Stimulated activated memory B cell treated with anti-CD40 and anti-IgM and Interleukin-4, amounts not matched to agents 10 μg/mL and 1 μg/mL and 100 μg/mL, for 72 hours (primary cell): ENCODE results near the gene MAGEA8.
"Not testable (repeated sequence)": the region's sequence is repeated elsewhere in the genome, so short reads cannot be mapped to it uniquely, and the experiment has no call there.

Experiments used
- ATAC-seq: fragments of 150-1000 bp; cut with Tn5 transposase; 2 replicates; pipeline ENCODE4 v1.10.0; 2021
- H3K27ac Mint-ChIP-seq: one replicate; pipeline ENCODE4 v1.8.0; 2022; ENCODE audit warnings: mild to moderate bottlenecking, mixed read lengths
- H3K27me3 Mint-ChIP-seq: one replicate; pipeline ENCODE4 v1.8.0; 2022; ENCODE audit warnings: mixed read lengths
- H3K36me3 Mint-ChIP-seq: one replicate; pipeline ENCODE4 v1.8.0; 2022; ENCODE audit warnings: mixed read lengths
- H3K4me1 Mint-ChIP-seq: one replicate; pipeline ENCODE4 v1.8.0; 2022; ENCODE audit warnings: mixed read lengths
- H3K4me3 Mint-ChIP-seq: one replicate; pipeline ENCODE4 v1.8.0; 2022; ENCODE audit warnings: mild to moderate bottlenecking, moderate library complexity, mixed read lengths
- H3K9me3 Mint-ChIP-seq: one replicate; pipeline ENCODE4 v1.8.0; 2022; ENCODE audit warnings: mixed read lengths

MAGEA8 gene, protein sequence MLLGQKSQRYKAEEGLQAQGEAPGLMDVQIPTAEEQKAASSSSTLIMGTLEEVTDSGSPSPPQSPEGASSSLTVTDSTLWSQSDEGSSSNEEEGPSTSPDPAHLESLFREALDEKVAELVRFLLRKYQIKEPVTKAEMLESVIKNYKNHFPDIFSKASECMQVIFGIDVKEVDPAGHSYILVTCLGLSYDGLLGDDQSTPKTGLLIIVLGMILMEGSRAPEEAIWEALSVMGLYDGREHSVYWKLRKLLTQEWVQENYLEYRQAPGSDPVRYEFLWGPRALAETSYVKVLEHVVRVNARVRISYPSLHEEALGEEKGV

DNA sequence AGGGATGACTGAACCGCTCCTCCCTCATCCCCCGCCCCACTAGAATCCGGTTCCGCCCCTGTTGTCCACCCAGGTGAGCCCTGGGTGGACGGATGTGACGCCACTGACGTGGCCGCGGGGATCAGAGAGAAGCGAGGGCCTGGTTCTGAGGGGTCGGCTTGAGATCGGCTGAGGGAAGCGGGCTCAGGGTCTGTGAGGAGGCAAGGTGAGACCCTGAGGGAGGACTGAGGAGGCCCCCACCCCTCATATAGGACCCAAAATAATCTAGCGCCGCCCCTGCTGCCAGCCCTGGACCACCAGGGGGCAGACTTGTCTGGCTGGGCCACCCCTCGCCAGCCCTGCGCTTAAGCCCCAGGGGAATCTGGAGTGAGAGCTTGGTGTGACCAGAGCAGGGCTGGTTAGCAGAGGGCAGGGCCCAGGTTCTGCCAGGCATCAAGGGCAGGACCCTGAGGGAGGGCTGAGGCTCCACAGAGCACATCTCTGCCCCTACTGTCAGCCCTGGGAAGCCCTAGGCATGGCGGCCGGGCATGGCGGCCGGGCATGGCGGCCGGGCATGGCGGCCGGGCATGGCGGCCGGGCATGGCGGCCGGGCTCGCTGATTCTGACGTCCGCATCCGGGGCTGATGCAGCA is at the start of gene MAGEA8:
Gene MAGEA8, plus strand, starts transcription at position 103 of the 631 bp plus-strand sequence. CDS start 3,090 bp downstream, outside the sequence.
- no peaks in the 10 kb centered on the region for H3K9me3 Mint-ChIP-seq
- no peak within 1 kb of the TSS for H3K4me3 Mint-ChIP-seq
- no peak for ATAC-seq
- H3K36me3 Mint-ChIP-seq: no peaks in the 10 kb centered on the region
- H3K27ac Mint-ChIP-seq: no peak within 1 kb of the TSS
- no peaks in the 10 kb centered on the region for H3K27me3 Mint-ChIP-seq
- H3K4me1 Mint-ChIP-seq: no peaks in the 10 kb centered on the region

DNA sequence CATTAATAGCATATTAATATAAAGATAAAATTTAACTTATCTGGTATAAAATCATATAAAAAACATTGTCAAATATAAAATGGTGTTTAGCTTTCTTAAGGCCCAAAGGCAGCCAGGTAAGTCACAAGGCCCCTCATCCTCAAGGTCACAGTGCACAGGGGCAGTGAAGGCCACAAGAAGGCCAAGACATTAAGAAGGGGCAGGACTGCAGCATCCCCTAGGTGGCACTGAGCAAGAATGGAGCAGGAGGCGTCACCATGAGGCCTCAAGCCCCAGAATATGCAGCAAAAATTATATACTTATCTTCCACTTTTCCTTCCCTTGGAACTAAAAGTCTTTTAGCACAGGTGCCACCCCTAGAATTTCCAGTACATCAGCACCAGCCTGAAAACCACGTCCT is 49.5 kb upstream of the MAGEA8 start:
- H3K27me3 Mint-ChIP-seq: peaks cover 13% of the 10 kb centered on the region
- no peaks in the 10 kb centered on the region for H3K36me3 Mint-ChIP-seq
- H3K4me3 Mint-ChIP-seq: no peak overlapping the region
- no peak overlapping the region for H3K27ac Mint-ChIP-seq
- ATAC-seq: no peak
- H3K9me3 Mint-ChIP-seq: no peaks in the 10 kb centered on the region
- peaks cover 31% of the 10 kb centered on the region for H3K4me1 Mint-ChIP-seq

DNA sequence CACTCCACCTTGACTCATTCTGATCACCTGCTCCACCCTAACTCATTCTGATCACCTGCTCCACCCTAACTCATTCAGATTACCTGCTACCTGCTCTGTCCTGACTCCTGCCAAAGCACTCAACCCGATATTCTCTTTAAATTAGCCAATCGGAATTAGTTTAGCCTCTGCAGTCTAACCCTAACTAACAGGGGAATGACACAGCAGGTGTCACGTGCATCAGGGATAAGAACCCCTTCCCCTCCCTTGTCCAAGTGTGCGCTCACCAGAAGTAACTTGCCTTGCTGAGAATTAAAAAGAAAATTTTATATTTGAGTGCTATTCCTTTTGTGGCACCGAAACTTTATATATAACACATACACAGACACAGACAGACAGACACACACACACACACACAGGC is 44.3 kb upstream of the MAGEA8 start:
- not testable (repeated sequence) for H3K27me3 Mint-ChIP-seq, H3K9me3 Mint-ChIP-seq, H3K4me3 Mint-ChIP-seq, H3K4me1 Mint-ChIP-seq, H3K27ac Mint-ChIP-seq, ATAC-seq, H3K36me3 Mint-ChIP-seq

DNA sequence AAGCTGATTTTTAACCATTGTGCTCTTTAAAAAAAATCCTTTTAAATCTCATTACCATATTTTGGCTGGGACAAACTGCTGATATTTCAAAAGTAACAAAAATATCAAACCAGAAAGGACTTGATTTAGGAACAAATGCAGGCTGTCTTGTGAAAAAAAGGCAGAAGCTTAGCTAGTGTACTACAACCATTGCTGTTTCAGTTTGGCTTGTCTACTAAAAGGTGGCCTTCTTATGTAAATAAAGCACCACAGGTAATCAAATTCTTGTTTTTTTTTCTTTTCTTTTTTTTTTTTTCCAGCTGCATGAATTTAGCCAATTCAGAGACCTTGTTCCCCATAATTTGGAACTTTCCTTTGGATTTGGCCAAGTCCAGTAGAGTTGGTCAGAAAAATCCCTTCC is 43.8 kb upstream of the MAGEA8 start:
- Mint-ChIP-seq H3K4me1 (no peaks in the 10 kb centered on the region), H3K27ac (no peak overlapping the region), H3K4me3 (no peak overlapping the region)

DNA sequence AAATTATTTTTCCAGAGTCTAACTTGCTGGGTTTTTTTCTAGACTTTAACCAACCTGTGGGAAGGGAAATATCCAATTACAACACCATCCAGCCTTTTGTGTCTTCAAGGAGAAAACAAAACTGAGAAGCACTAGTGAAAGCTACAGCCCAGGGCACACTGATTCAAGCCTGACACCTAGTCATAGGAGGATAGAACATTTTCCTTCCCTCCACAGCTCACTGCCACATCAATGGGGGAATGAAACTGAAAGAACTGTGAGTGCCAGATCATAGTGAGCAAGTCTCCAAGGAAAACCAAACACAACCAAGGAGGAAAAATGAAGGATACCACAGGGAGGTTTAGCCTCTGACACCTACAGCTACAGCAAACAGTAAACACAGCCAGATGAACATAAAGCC is 43.3 kb upstream of the MAGEA8 start:
- no peak overlapping the region for H3K27ac Mint-ChIP-seq
- no peak for ATAC-seq
- H3K27me3 Mint-ChIP-seq: no peaks in the 10 kb centered on the region
- H3K4me3 Mint-ChIP-seq: no peak overlapping the region
- no peaks in the 10 kb centered on the region for H3K4me1 Mint-ChIP-seq
- H3K36me3 Mint-ChIP-seq: no peaks in the 10 kb centered on the region
- H3K9me3 Mint-ChIP-seq: no peaks in the 10 kb centered on the region

More for the DNA sequence above, 43.8 kb upstream of the MAGEA8 start:
- no peaks in the 10 kb centered on the region for H3K27me3 Mint-ChIP-seq
- no peak for ATAC-seq
- no peaks in the 10 kb centered on the region for H3K9me3 Mint-ChIP-seq
- no peaks in the 10 kb centered on the region for H3K36me3 Mint-ChIP-seq

DNA sequence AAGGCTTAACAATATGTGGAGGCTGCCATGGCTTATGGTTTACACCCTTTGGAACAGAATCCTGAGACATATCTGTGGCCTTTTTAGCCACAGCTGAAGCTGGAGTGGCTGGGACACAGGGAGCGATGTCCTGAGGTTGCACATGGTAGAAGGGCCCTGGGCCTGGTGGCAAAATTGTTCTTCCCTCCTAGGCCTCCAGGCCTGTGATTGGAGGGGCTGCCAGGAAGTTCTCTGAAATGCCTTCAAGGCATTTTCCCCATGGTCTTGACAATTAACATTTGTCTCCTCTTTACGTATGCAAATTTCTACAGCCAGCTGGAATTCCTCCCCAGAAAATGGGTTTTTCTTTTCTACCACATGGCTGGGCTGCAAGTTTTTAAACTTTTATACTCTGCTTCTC is 39.1 kb upstream of the MAGEA8 start:
- no peaks in the 10 kb centered on the region for H3K9me3 Mint-ChIP-seq
- no peak overlapping the region for H3K27ac Mint-ChIP-seq
- no peaks in the 10 kb centered on the region for H3K4me1 Mint-ChIP-seq
- no peaks in the 10 kb centered on the region for H3K27me3 Mint-ChIP-seq
- H3K4me3 Mint-ChIP-seq: no peak overlapping the region
- H3K36me3 Mint-ChIP-seq: no peaks in the 10 kb centered on the region
- ATAC-seq: no peak

DNA sequence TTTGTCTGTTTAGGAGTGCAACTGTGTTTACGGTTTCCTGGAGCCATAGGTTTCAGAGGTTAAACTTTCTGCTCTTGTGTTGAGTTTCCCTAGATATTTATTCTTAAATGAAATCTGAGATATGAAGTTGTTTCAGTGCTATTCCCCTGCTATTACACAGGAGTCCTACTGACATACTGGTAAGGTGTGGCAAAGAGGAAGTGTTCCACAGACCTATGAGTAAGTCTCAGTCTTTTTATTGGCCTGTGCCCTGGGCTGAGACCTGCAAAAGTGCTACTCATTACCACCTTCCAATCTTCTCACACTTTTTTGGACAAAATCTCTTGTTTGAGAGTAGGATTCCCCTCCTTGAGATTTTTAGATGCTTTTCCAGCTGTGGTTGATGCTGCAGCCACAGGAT is 35.6 kb upstream of the MAGEA8 start:
- Mint-ChIP-seq H3K4me3 (no peak overlapping the region), H3K36me3 (no peaks in the 10 kb centered on the region), H3K27me3 (no peaks in the 10 kb centered on the region), H3K27ac (no peak overlapping the region), H3K4me1 (no peaks in the 10 kb centered on the region), H3K9me3 (no peaks in the 10 kb centered on the region)
- no peak for ATAC-seq

DNA sequence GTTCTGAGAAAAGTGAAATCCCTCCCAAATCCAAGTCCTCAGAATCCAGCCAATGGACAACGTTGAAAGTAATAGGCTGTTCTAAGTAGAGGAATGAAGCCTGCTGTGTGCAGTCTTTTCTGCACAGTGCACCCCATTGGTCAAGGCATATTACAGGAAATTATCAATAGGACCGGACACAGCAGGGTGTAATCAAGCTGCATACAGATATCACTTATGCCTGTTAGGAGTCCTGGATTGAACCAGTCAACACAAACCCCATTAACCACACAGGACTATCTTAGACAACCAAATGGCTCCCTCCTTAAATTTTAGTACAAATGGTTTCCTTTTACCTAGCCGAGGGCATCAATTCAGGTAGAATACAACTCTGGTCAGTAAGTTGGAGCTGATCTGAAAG is 34.2 kb upstream of the MAGEA8 start:
- Mint-ChIP-seq H3K27me3 (no peaks in the 10 kb centered on the region), H3K4me3 (no peak overlapping the region), H3K4me1 (no peaks in the 10 kb centered on the region), H3K36me3 (no peaks in the 10 kb centered on the region), H3K27ac (no peak overlapping the region), H3K9me3 (no peaks in the 10 kb centered on the region)
- no peak for ATAC-seq

DNA sequence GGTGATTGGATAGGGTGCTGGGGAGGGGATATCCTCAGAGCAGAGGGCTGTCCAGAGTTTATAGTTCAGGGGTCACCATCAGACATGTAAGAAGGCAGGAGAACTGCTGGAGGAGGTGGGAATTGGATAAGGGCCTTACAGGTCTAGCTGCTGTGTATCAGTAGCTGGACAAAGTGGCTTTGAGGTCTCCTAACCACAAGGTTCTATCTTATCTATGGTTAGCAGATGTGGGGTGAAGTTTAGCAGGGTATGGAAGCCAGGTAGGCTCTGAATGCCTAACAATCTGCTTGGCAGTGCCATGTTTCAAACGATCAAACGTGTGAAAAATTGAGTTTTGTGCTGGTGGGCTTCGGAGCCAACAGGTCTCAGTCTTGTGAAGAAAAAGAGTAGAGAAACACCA is 32.1 kb upstream of the MAGEA8 start:
- no peaks in the 10 kb centered on the region for H3K27me3 Mint-ChIP-seq
- no peak overlapping the region for H3K27ac Mint-ChIP-seq
- ATAC-seq: no peak
- H3K9me3 Mint-ChIP-seq: no peaks in the 10 kb centered on the region
- H3K4me3 Mint-ChIP-seq: no peak overlapping the region
- no peaks in the 10 kb centered on the region for H3K4me1 Mint-ChIP-seq
- no peaks in the 10 kb centered on the region for H3K36me3 Mint-ChIP-seq

DNA sequence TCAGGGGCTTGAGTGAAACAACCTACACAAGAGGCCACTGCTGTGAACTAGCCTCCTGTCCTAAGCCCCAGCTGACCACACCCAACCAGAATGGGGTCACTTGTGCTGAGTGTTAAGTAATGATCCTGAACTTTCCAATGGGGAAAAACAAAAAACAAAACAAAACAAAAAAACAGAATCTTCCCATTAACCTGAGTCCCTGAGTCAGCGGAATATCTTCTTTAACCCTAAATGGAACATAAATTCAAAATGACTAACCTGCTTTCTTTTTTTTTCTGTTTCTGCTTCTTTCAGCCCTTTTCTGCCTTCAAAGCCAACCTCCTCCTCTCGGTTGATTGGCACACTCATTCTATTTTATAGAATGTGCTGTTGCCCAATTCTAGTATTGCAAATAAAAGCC is 31.2 kb upstream of the MAGEA8 start:
- no peak for ATAC-seq
- H3K4me1 Mint-ChIP-seq: no peaks in the 10 kb centered on the region
- H3K27me3 Mint-ChIP-seq: no peaks in the 10 kb centered on the region
- H3K27ac Mint-ChIP-seq: no peak overlapping the region
- H3K9me3 Mint-ChIP-seq: no peaks in the 10 kb centered on the region
- no peaks in the 10 kb centered on the region for H3K36me3 Mint-ChIP-seq
- H3K4me3 Mint-ChIP-seq: no peak overlapping the region

DNA sequence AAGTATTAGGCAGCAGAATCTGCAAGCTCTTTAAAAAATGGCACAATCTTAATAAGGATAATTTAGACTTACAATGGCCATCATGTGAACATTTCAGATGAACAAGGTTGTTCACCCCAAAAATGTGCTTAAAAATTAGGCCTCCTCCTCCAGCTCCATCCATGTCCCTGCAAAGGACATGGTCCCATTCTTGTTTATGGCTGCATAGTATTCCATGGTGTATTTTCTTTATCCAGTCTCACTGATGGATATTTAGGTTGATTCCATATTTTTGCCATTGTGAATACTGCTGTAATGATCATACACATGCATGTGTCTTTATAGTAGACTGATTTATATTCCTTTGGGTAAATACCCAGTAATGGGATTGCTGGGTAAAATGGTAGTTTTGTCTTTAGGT is 29.1 kb upstream of the MAGEA8 start:
- H3K27me3 Mint-ChIP-seq: peaks cover 6% of the 10 kb centered on the region

DNA sequence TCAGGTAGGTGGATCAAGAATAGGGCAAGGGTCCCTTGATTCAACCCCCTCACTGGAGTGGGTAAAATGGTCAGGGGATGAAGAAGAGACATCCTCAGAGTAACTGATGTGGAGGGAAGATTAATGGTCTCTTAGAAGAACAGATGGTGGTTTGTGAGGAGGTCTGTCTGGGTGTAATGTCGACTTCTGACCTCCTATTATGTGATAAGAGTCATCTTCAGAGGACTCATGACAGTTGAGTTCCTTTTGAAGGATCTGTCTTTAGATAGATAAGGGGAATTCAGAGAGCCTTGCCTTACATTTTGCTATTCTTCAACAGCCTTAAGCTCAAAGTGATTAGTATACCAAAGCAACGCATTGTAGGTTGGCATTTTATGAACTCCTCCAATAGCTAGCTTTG is 27.1 kb upstream of the MAGEA8 start:
- no peak for ATAC-seq
- Mint-ChIP-seq H3K4me3 (no peak overlapping the region), H3K27me3 (peaks cover 11% of the 10 kb centered on the region), H3K9me3 (no peaks in the 10 kb centered on the region), H3K27ac (no peak overlapping the region), H3K4me1 (no peaks in the 10 kb centered on the region), H3K36me3 (no peaks in the 10 kb centered on the region)

More for the DNA sequence above, 29.1 kb upstream of the MAGEA8 start:
- H3K36me3 Mint-ChIP-seq: no peaks in the 10 kb centered on the region
- no peak overlapping the region for H3K4me3 Mint-ChIP-seq
- no peaks in the 10 kb centered on the region for H3K4me1 Mint-ChIP-seq
- H3K27ac Mint-ChIP-seq: no peak overlapping the region
- no peak for ATAC-seq
- H3K9me3 Mint-ChIP-seq: no peaks in the 10 kb centered on the region

DNA sequence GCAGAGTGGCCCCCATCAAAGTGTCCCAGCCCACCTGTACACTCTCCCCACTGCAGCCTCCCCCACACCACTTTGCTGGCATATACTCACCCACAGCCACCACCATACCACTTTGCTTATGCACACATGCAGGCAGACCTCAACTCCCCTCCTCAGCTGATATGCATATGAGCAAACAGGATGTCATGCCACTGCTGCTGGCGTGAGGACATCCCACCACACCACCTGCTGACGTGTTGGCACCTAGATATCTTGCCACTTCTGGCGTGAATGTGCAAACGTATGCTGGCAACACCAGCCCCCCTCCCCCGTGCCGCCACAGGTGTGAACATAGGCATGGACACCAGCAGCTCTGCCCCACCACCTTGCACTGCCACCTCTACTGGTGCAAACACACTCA is 22.4 kb upstream of the MAGEA8 start:
- Mint-ChIP-seq H3K9me3 (peaks cover 10% of the 10 kb centered on the region), H3K27ac (no peak overlapping the region), H3K4me1 (no peaks in the 10 kb centered on the region), H3K27me3 (peaks cover 40% of the 10 kb centered on the region), H3K36me3 (no peaks in the 10 kb centered on the region), H3K4me3 (no peak overlapping the region)
- ATAC-seq: no peak

DNA sequence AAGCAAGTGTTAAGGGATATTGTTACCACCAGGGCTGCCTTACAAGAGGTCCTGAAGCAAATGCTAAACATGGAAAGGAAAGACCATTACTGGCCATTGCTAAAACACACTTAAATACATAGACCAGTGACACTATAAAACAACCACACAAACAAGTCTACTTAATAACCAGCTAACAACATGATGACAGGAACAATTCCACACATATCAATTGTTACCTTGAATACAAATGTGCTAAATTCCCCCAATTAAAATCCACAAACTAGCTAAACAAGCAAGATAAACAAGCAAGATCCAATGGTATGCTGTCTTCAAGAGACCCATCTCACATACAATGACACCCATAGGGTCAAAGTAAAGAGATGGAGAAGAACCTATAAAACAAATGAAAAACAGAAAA is 20.5 kb upstream of the MAGEA8 start:
- H3K27me3 Mint-ChIP-seq: peaks cover 40% of the 10 kb centered on the region
- H3K9me3 Mint-ChIP-seq: peaks cover 10% of the 10 kb centered on the region
- no peak overlapping the region for H3K27ac Mint-ChIP-seq
- no peaks in the 10 kb centered on the region for H3K36me3 Mint-ChIP-seq
- no peak for ATAC-seq
- H3K4me1 Mint-ChIP-seq: no peaks in the 10 kb centered on the region
- H3K4me3 Mint-ChIP-seq: no peak overlapping the region

DNA sequence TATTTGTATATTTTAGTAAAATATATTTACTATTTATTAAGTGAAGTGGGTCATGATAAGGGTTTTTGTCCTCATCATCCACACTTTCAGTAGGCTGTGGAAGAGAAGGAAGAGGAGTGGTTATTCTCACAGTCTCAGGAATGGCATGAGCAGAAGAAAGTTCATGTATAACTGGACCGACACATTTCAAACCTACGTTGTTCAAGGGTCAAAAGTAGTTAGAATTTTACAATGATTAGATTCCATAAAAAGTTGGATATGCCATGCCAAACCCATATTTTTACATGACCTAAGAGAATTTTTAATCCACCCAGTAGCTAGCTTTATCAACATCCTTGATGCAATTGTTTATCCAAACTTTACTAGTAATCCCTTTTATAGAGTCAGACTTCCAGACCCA is 15.6 kb upstream of the MAGEA8 start:
- Mint-ChIP-seq H3K4me1 (no peaks in the 10 kb centered on the region), H3K27me3 (peaks cover 14% of the 10 kb centered on the region), H3K9me3 (peaks cover 7% of the 10 kb centered on the region), H3K27ac (no peak overlapping the region), H3K36me3 (peaks cover 5% of the 10 kb centered on the region), H3K4me3 (no peak overlapping the region)
- no peak for ATAC-seq

DNA sequence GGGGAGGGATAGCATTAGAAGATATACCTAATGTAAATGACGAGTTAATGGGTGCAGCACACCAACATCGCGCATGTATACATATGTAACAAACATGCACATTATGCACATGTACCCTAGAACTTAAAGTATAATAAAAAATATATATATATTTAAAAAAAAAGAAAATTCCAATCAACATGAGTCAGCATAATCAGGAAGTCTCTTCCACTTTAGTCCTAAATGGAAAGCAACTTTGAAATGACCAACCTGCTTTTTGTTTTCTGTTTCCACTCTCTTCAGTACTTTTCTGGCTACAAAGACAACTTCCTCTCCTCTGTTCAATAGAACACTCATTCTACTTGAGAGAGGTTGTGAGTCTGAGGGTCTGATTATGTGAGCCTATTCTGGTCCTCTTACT is 13.5 kb upstream of the MAGEA8 start:
- no peaks in the 10 kb centered on the region for H3K4me1 Mint-ChIP-seq
- H3K4me3 Mint-ChIP-seq: no peak overlapping the region
- peaks cover 3% of the 10 kb centered on the region for H3K9me3 Mint-ChIP-seq
- H3K27me3 Mint-ChIP-seq: peaks cover 7% of the 10 kb centered on the region
- ATAC-seq: no peak
- H3K27ac Mint-ChIP-seq: no peak overlapping the region
- H3K36me3 Mint-ChIP-seq: peaks cover 5% of the 10 kb centered on the region
